HEK293T (cell line): Measurements from ENCODE around the gene C17orf78.
"Not testable (repeated sequence)": the region's sequence is repeated elsewhere in the genome, so short reads cannot be mapped to it uniquely, and the experiment has no call there.

Source experiments
- CTCF ChIA-PET: fragments of 350-600 bp; formaldehyde crosslinking; extraction: SDS; loops from one replicate; lab custom pipeline; 2021; ENCODE audit warnings: antibody characterized with exemption, inconsistent platforms; lab: Yijun Ruan, JAX
- POLR2A ChIA-PET: fragments of 350-600 bp; formaldehyde crosslinking; extraction: SDS; loops from one replicate; lab custom pipeline; 2020; ENCODE audit warnings: antibody characterized with exemption, inconsistent platforms; lab: Yijun Ruan, JAX
- DNase-seq: peaks from one replicate; pipeline ENCODE4 v3.0.0; 2012; ENCODE audit warnings: mixed read lengths; ENCODE audit errors: extremely low spot score
- ARNT ChIP-seq: fragments of 450-650 bp; IDR thresholded peaks from 2 replicates; pipeline ENCODE4 v1.6.1; 2017; ENCODE audit warnings: mild to moderate bottlenecking
- BHLHE40 ChIP-seq: fragments of 450-650 bp; IDR thresholded peaks from 2 replicates; pipeline ENCODE4 v1.6.1; 2016; ENCODE audit warnings: mild to moderate bottlenecking, moderate library complexity, borderline replicate concordance
- CTBP1 ChIP-seq: fragments of 450-650 bp; IDR thresholded peaks from 2 replicates; pipeline ENCODE4 v1.6.1; 2016; ENCODE audit warnings: borderline replicate concordance
- ELF4 ChIP-seq: fragments of 450-650 bp; IDR thresholded peaks from 2 replicates; pipeline ENCODE4 v1.6.1; 2017; ENCODE audit warnings: antibody characterized with exemption
- FOXA1 ChIP-seq: fragments of 450-650 bp; IDR thresholded peaks from 2 replicates; pipeline ENCODE4 v1.6.1; 2016; ENCODE audit warnings: mild to moderate bottlenecking
- FOXK2 ChIP-seq: fragments of 450-650 bp; IDR thresholded peaks from 2 replicates; pipeline ENCODE4 v1.6.1; 2016; ENCODE audit warnings: mild to moderate bottlenecking
- FOXM1 ChIP-seq: fragments of 450-650 bp; IDR thresholded peaks from 2 replicates; pipeline ENCODE4 v1.6.1; 2017; ENCODE audit warnings: mild to moderate bottlenecking, borderline replicate concordance
- HDGF ChIP-seq: fragments of 450-650 bp; IDR thresholded peaks from 2 replicates; pipeline ENCODE4 v1.6.1; 2017; ENCODE audit warnings: antibody characterized with exemption, borderline replicate concordance
- L3MBTL2 ChIP-seq: fragments of 450-650 bp; conservative IDR thresholded peaks from 2 replicates; pipeline ENCODE4 v1.6.1; 2016; ENCODE audit warnings: mild to moderate bottlenecking
- LEF1 ChIP-seq: fragments of 450-650 bp; IDR thresholded peaks from 2 replicates; pipeline ENCODE4 v1.6.1; 2017; ENCODE audit warnings: mild to moderate bottlenecking, borderline replicate concordance
- NFRKB ChIP-seq: fragments of 450-650 bp; IDR thresholded peaks from 2 replicates; pipeline ENCODE4 v1.6.1; 2016; ENCODE audit warnings: mild to moderate bottlenecking, moderate library complexity
- SP1 ChIP-seq: fragments of 450-650 bp; IDR thresholded peaks from 2 replicates; pipeline ENCODE4 v1.6.1; 2017
- SUZ12 ChIP-seq: fragments of 450-650 bp; IDR thresholded peaks from 2 replicates; pipeline ENCODE4 v1.6.1; 2016; ENCODE audit warnings: mild to moderate bottlenecking
- TARDBP ChIP-seq: fragments of 450-650 bp; IDR thresholded peaks from 2 replicates; pipeline ENCODE4 v1.6.1; 2016
- ZNF384 ChIP-seq: fragments of 450-650 bp; IDR thresholded peaks from 2 replicates; pipeline ENCODE4 v1.6.1; 2016
- TF ChIP-seq, protein P1 (sequence below): fragments of 450-650 bp; IDR thresholded peaks from 2 replicates; pipeline ENCODE4 v1.6.1; 2016

The C17orf78 gene

DNA sequence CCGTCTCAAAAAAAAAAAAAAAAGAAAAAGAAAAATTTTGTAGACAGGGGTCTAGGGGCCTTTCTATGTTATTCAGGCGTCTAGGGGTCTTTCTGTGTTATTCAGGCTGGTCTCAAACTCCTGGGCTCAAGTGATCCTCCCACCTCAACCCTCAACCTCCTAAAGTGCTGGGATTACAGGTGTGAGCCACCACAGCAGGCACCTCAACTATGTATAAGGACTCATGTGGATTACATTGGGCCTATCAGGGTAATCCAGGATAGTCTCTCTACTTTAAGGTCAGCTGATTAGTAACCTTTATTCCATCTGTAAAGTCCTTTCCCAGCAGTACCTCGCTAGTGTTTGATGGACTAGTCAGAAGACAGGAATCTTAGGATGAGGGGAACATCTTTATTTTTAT, 53.3 kb downstream of the C17orf78 start:
- TF ChIP-seq HDGF (no peak), ELF4 (no peak), FOXK2 (no peak), ARNT (no peak)
- ChIA-PET CTCF (no interaction called here), POLR2A (interaction anchor here (1.8 kb wide), 1 partner anchor 22 kb away, joined by 8 read pairs; the partner anchor contains the start of genes ACACA and TADA2A)
- DNase-seq = no peak

DNA sequence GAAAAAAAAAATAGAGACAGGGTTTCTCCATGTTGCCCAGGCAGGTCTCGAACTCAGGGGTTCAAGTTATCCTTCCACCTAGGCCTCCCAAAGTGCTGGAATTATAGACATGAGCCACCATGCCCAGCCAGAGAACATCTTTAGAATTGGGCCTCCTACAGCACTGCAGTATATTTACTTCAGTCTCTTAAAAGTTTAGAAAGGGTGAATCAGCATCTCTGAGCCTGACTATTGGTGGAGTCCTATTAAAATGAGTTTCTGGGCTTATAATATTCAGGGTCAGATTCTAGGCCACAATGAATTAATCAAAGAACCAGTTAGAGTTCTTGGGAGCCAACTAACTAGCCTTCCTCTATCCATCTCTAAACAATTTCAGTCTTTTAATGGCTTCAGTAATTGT, 53.7 kb downstream of the C17orf78 start:
- ChIA-PET CTCF (no interaction called here), POLR2A (interaction anchor here (1.8 kb wide), 1 partner anchor 22 kb away, joined by 8 read pairs; the partner anchor contains the start of genes ACACA and TADA2A)

DNA sequence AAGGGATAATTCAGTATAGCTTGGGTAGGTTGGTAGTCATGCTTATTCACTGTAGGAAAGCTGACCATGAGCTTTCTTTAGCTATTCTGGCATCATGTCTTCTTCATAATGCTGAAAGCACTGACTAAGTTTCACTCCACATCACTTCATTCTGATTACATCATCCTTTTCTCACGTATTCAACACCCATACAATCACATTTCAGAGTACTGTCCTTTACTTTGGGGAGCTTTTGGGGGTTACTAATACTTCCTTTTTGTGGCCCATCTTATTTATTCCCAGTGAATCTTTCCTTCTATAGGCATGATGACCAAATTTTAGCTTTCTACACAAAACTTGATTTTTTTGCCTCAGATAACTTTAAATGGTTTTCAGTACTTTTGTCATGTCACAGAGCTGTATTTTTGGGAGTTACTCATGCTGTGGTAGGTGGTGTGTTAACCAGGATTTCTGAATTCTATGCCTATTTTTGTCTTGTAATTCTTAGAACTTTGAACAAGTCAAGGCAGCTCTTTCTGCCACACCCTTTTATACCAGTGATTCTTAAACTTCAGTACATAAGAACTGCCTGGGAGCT, 54.4 kb downstream of the C17orf78 start:
- ChIA-PET POLR2A (interaction anchor here (1.8 kb wide), 1 partner anchor 23 kb away, joined by 8 read pairs; the partner anchor contains the start of genes ACACA and TADA2A), CTCF (interaction anchor here (0.6 kb wide), 1 partner anchor 9 kb away, joined by 3 read pairs; no protein-coding TSS in a partner anchor)
- TF ChIP-seq TARDBP (no peak), NFRKB (no peak), ARNT (no peak), FOXK2 (no peak), SUZ12 (no peak), BHLHE40 (no peak), LEF1 (no peak), FOXA1 (no peak), ELF4 (no peak), L3MBTL2 (no peak), FOXM1 (no peak), CTBP1 (no peak), SP1 (no peak), HDGF (no peak), ZNF384 (no peak)
- TF ChIP-seq, protein P1, sequence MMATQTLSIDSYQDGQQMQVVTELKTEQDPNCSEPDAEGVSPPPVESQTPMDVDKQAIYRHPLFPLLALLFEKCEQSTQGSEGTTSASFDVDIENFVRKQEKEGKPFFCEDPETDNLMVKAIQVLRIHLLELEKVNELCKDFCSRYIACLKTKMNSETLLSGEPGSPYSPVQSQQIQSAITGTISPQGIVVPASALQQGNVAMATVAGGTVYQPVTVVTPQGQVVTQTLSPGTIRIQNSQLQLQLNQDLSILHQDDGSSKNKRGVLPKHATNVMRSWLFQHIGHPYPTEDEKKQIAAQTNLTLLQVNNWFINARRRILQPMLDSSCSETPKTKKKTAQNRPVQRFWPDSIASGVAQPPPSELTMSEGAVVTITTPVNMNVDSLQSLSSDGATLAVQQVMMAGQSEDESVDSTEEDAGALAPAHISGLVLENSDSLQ = no peak
- DNase-seq = no peak

More for the DNA sequence above, 53.7 kb downstream of the C17orf78 start:
- DNase-seq = no peak
- TF ChIP-seq LEF1 (no peak), FOXM1 (no peak), FOXA1 (no peak), ZNF384 (no peak), SUZ12 (no peak), NFRKB (no peak), CTBP1 (no peak), FOXK2 (no peak), ELF4 (no peak), L3MBTL2 (no peak), BHLHE40 (no peak), HDGF (no peak), SP1 (no peak), TARDBP (no peak), ARNT (no peak)
- TF ChIP-seq, protein P1 = no peak

DNA sequence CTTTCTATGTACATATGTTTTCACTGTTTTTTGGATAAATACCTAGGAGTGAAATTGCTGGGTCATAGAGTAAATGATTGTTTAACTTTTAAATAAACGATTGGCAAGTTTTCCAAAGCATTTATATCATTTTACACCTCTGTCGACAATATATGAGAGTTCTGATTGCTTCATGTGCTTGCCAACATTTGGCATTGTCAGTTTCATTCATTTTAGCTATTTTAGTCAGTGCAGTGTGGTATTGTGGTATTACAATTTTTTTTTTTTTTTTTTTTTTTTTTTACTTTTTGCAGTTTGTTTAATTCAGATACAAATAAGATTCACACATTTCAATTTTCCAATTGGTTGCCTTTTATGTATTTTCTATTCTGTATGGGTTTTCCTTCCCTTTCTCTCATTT, 56.9 kb downstream of the C17orf78 start:
- no peak for TF ChIP-seq ARNT
- no peak for DNase-seq
- ChIA-PET POLR2A (no interaction called here), CTCF (no interaction called here)

DNA sequence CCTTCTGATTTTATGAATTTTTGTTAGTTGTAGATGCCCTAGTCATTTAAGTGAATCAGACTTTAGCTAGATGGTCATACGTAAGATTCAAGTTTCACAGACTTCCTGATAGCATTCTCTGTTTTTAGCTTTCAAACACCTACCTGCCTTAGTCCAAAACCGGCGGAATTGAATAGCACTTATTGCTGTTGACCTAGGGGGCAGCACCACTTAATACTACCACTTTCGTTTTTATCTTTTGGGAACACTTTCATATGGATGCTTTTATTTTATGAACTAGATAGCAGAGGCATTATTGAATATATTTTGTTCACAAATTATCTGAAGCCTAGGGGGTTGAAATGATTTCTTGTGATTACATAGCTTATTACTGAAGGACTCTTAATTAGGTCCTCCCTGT, 62.4 kb downstream of the C17orf78 start:
- ChIA-PET CTCF (interaction anchor here (0.6 to 0.9 kb wide), 3 partner anchors 18 to 124 kb away, joined by 3 to 5 read pairs (median 3); no protein-coding TSS in a partner anchor), POLR2A (no interaction called here)
- TF ChIP-seq ARNT (no peak), TARDBP (no peak), FOXA1 (no peak), ZNF384 (no peak), LEF1 (no peak), SUZ12 (no peak), L3MBTL2 (no peak), FOXK2 (no peak), NFRKB (no peak), FOXM1 (no peak), SP1 (no peak), ELF4 (no peak), BHLHE40 (no peak)
- TF ChIP-seq, protein P1 = no peak
- DNase-seq = no peak

DNA sequence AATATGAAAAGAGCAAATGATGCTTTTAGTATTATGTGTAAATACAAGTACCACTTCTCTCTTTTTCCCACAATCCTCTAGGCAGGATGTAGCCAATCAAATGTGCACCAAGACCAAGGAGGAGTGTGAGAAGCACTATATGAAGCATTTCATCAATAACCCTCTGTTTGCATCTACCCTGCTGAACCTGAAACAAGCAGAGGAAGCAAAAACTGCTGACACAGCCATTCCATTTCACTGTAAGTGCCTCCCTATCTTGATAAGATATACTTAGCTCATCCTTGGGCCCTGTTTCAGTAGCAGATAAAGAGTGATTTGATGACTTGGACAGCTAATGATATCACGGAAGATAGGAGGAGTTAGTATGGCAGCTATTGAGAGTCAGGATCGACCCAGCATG, 64.6 kb downstream of the C17orf78 start:
- DNase-seq = no peak
- POLR2A ChIA-PET = no interaction called here
- CTCF ChIA-PET = no interaction called here
- TF ChIP-seq SP1 (no peak), BHLHE40 (no peak), NFRKB (no peak)

DNA sequence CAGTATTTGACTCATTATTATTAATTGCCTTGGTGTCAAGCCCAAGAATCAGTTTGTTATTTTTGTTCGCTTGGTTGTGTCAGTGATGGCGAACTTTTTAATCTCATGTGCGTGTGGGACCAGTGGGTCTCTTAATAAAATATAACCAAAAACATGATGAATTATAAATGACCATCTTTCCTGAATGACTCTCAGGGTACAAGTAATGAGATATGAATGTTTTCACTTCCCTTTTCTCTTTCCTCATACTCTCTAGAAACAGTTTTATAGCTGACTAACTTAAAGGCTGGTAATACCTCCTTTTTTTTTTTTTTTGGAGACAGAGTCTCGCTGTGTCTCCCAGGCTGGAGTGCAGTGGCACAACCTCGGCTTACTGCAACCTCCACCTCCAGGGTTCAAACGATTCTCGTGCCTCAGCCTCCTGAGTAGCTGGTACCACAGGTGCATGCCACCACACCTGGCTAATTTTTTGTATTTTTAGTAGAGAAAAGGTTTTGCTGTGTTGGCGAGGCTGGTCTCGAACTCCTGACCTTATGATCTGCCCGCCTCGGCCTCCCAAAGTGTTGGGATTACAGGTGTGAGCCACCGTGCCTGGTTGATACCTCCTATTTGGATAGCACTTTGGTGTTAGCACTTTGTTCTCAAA, 65.7 kb downstream of the C17orf78 start:
- CTCF ChIA-PET, POLR2A ChIA-PET, DNase-seq: not testable (repeated sequence)
